ENCODE data around the gene TEX12.

The TEX12 gene

DNA sequence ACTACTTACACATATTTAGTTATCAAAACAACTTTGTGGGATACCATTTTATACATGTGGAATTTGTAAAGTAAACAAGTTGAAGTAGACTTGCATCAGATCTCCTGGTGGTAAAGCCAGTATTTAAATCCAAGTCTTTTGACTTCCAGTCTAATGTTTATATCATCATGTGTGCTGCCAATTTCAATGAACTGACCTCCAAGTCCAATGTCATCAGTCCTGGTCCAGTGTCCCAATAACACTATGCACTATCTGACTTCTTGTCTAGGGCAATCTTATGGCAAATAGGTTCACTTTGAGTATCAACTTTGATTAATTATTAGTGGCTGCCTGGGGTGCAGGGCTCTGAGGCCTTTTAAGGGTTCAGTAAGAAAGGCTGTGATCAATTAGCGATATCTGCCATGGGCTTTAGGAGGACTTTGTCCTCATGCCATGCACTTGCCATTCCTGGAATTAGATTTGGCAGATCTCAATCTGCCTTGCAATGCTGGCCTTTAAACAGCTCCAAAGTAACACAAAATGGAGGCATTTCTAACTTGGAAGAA lies 49.5 kb downstream of the TEX12 start:
- peaks cover 16% of the 10 kb centered on the region for H3K4me1 Mint-ChIP-seq
- H3K27me3 Mint-ChIP-seq = no peaks in the 10 kb centered on the region
- DNase-seq = no peak
- no peak for ATAC-seq
- no peak overlapping the region for H3K4me3 Mint-ChIP-seq
- no peaks in the 10 kb centered on the region for H3K9me3 Mint-ChIP-seq
- peak overlapping the region in 1 of 2 donors; percentile 44 for H3K27ac Mint-ChIP-seq

DNA sequence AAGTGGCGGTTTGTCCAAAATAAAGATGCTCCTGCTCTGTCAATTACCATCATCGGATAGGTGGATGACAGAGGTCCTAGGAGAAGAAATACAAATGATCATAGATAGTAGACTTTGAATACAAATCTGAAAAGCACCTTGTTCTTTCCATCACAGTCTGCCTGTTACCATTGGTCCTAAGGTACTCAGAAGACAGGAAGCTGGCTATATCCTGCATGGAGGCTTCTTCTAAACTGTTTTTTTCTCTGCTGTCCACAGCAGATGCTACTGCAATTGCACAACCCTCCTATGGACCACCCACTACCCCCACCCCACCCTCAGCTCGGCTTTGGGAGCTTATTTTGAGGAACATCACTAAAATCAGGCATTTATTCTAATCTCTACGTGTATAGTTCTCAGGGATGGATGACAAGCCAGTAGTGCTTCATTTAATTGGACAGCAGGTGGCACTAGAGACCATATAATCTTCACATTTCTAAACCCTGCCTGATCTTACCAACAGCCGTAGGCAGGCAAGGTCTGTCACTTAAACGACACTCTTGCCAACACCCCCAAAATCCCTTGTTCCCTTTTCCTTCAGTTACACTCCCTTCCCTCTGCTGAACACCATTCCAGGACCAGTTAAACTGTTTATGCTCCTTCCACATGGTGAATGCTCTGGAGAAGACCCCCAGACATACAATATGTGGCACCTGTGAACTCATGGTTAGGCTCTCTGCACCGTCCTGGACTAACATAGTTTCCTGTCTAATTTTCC lies 52.5 kb downstream of the TEX12 start:
- peaks cover 6% of the 10 kb centered on the region for H3K4me1 Mint-ChIP-seq
- no peaks in the 10 kb centered on the region for H3K27me3 Mint-ChIP-seq
- DNase-seq (peak; percentile 47 to 52), ATAC-seq (peak; percentile 96)
- no peak overlapping the region for H3K4me3 Mint-ChIP-seq
- no peak overlapping the region for H3K27ac Mint-ChIP-seq
- H3K9me3 Mint-ChIP-seq = no peaks in the 10 kb centered on the region

DNA sequence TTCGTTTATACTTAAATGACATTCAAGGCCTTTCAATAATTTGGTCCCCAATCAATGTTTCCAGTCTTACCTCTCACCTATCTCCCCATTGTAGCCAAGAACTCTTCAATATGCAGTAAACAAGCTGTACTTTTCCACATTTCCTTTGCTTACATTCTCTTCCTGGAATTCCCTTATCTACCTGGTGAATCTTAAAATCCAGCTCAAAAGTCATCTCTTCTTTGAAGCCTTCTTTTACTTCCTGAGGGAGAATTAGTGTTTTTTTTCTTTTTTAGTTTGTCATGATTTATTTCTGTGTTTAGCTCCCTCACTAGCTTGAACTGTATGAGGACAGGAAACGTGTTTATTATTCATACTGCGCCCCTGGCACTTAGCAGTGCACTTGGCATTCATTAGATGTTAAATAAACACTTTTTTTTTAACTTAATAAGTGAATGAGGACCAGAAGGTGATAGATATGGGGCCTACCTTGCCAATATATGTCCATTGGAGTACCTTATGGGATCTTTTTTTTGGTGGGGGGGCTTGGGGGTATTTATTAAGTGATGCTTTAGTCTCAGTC lies 54.2 kb downstream of the TEX12 start:
- DNase-seq (no peak), ATAC-seq (no peak)
- Mint-ChIP-seq H3K9me3 (no peaks in the 10 kb centered on the region), H3K27ac (no peak overlapping the region), H3K4me3 (no peak overlapping the region), H3K4me1 (peaks cover 6% of the 10 kb centered on the region), H3K27me3 (no peaks in the 10 kb centered on the region)
